ENCODE measurements around the gene CEBPZOS. TPM values are rescaled to one million over a fixed set of nuclear protein-coding genes. Genes with fewer than 3 reads are reported as not detected.

Gene CEBPZOS
- polyA plus RNA-seq, 2 donors = 19.1 to 53.7 TPM

Other genes with a start within 250 kb of the CEBPZOS start
- gene STRN, start 230.0 kb upstream of the CEBPZOS start, polyA plus RNA-seq = 10 to 100 TPM in 1 of 2 donors, 1 to 10 TPM in 1; 9.2 to 12.2 TPM
- gene HEATR5B, start 112.1 kb upstream of the CEBPZOS start, polyA plus RNA-seq = 1 to 10 TPM; 7.7 to 9.0 TPM
- gene GPATCH11, start 112.0 kb upstream of the CEBPZOS start, polyA plus RNA-seq = 1 to 10 TPM; 2.7 to 2.8 TPM
- gene EIF2AK2, start 39.5 kb upstream of the CEBPZOS start, polyA plus RNA-seq = 1 to 10 TPM; 3.6 to 4.0 TPM
- gene SULT6B1, start 7.8 kb upstream of the CEBPZOS start, polyA plus RNA-seq = not detected
- 10 to 100 TPM; 32.5 to 37.4 TPM for gene CEBPZ, start 35.1 kb downstream of the CEBPZOS start, polyA plus RNA-seq
- gene NDUFAF7, start 35.2 kb downstream of the CEBPZOS start, polyA plus RNA-seq = 1 to 10 TPM; 6.9 to 8.1 TPM
- gene PRKD3, start 128.3 kb downstream of the CEBPZOS start, polyA plus RNA-seq = 1 to 10 TPM; 3.7 to 3.8 TPM
- 1 to 10 TPM; 1.2 to 1.8 TPM for gene QPCT, start 148.1 kb downstream of the CEBPZOS start, polyA plus RNA-seq

Data from esophagus (tissue), 2 donors.